GM10248 (cell line): ENCODE data around the gene SLC40A1.

Source experiments
- CTCF ChIA-PET: fragments of 300-600 bp; sonication (Branson Sonifier 250); formaldehyde crosslinking; extraction: SDS; loops from one replicate; lab custom pipeline; 2021; ENCODE audit warnings: antibody characterized with exemption; lab: Yijun Ruan, JAX
- POLR2A ChIA-PET: fragments of 350-650 bp; sonication (Branson Sonifier 250); formaldehyde crosslinking; extraction: SDS; loops from one replicate; lab custom pipeline; 2020; ENCODE audit warnings: antibody characterized with exemption; lab: Yijun Ruan, JAX
- DNase-seq: peaks from one replicate; pipeline ENCODE4 v3.0.0; 2012; ENCODE audit errors: extremely low spot score
- CTCF ChIP-seq: IDR thresholded peaks from 2 replicates; pipeline ENCODE4 v1.5.1; 2012; ENCODE audit warnings: mild to moderate bottlenecking, low read depth; ENCODE audit errors: extremely low read depth, missing control alignments, control extremely low read depth

SLC40A1 gene

GRCh38 chr2:189576396-189576795, 4.2 kb downstream of the SLC40A1 start:
- POLR2A ChIA-PET, result no interaction called here
- CTCF ChIA-PET, result no interaction called here
- DNase-seq, result no peak
- TF ChIP-seq CTCF, result no peak

- ChIA-PET POLR2A (no interaction called here), CTCF (no interaction called here)
- TF ChIP-seq CTCF, result no peak
- DNase-seq, result no peak
Measured at GRCh38 chr2:189574793-189575475, 5.7 kb downstream of the SLC40A1 start.

GRCh38 chr2:189570570-189571031, 10.0 kb downstream of the SLC40A1 start:
- POLR2A ChIA-PET, result no interaction called here
- no peak for DNase-seq
- CTCF ChIA-PET, result interaction anchor here (1.2 kb wide), 1 partner anchor 103 kb away, joined by 3 read pairs; no protein-coding TSS in a partner anchor
- no peak for TF ChIP-seq CTCF

- ChIA-PET CTCF (interaction anchor here (1.2 kb wide), 1 partner anchor 102 kb away, joined by 3 read pairs; no protein-coding TSS in a partner anchor), POLR2A (no interaction called here)
- DNase-seq, result no peak
- TF ChIP-seq CTCF, result no peak
Measured at GRCh38 chr2:189569295-189569910, 11.2 kb downstream of the SLC40A1 start.

GRCh38 chr2:189566046-189566445, 14.5 kb downstream of the SLC40A1 start:
- no peak for DNase-seq
- ChIA-PET POLR2A (no interaction called here), CTCF (interaction anchor here (0.8 kb wide), 1 partner anchor 64 kb away, joined by 3 read pairs; no protein-coding TSS in a partner anchor)
- TF ChIP-seq CTCF, result no peak

GRCh38 chr2:189561371-189562038, 19.1 kb downstream of the SLC40A1 start:
- no peak for DNase-seq
- CTCF ChIA-PET, result interaction anchor here (1.1 kb wide), 2 partner anchors 18 to 20 kb away, joined by 3 to 4 read pairs; no protein-coding TSS in a partner anchor
- TF ChIP-seq CTCF, result no peak
- POLR2A ChIA-PET, result no interaction called here
